GM18873 (cell line): Measurements from ENCODE around the gene MACROD2.
"Not testable (repeated sequence)": the region's sequence is repeated elsewhere in the genome, so short reads cannot be mapped to it uniquely, and the experiment has no call there.

Source experiments
- ATAC-seq: cut with Tn5 transposase; IDR thresholded peaks from one replicate; pipeline ENCODE4 v1.9.1; 2021; ENCODE audit warnings: mild to moderate bottlenecking, moderate library complexity, moderate number of reproducible peaks; ENCODE audit not compliant: unreplicated experiment, low FRiP score

Gene MACROD2

GRCh38 chr20:14446446-14446845 is 451.1 kb downstream of the MACROD2 start:
- no peak for ATAC-seq

- no peak for ATAC-seq
Observed at GRCh38 chr20:14449323-14449722, 454.0 kb downstream of the MACROD2 start.

GRCh38 chr20:14450256-14450655 is 454.9 kb downstream of the MACROD2 start:
- no peak for ATAC-seq

GRCh38 chr20:14451458-14451857 is 456.1 kb downstream of the MACROD2 start:
- no peak for ATAC-seq

GRCh38 chr20:14453259-14453658 is 457.9 kb downstream of the MACROD2 start:
- ATAC-seq, result no peak

GRCh38 chr20:14454296-14454695 is 459.0 kb downstream of the MACROD2 start:
- no peak for ATAC-seq

GRCh38 chr20:14467104-14467827 is 471.9 kb downstream of the MACROD2 start:
- not testable (repeated sequence) for ATAC-seq

GRCh38 chr20:14470231-14470899 is 475.0 kb downstream of the MACROD2 start:
- no peak for ATAC-seq

GRCh38 chr20:14470977-14471661 is 475.8 kb downstream of the MACROD2 start:
- no peak for ATAC-seq

GRCh38 chr20:14477125-14477524 is 481.8 kb downstream of the MACROD2 start:
- no peak for ATAC-seq

GRCh38 chr20:14478126-14478525 is 482.8 kb downstream of the MACROD2 start:
- ATAC-seq, result no peak

- no peak for ATAC-seq
Observed at GRCh38 chr20:14481863-14482262, 486.5 kb downstream of the MACROD2 start.

GRCh38 chr20:14488212-14488611 is 492.9 kb downstream of the MACROD2 start:
- no peak for ATAC-seq

- no peak for ATAC-seq
Observed at GRCh38 chr20:14488756-14489479, 493.6 kb downstream of the MACROD2 start.

- no peak for ATAC-seq
Observed at GRCh38 chr20:14489544-14489943, 494.2 kb downstream of the MACROD2 start.

- no peak for ATAC-seq
Observed at GRCh38 chr20:14491436-14491835, 496.1 kb downstream of the MACROD2 start.

- ATAC-seq, result no peak
Observed at GRCh38 chr20:14493408-14493807, 498.1 kb downstream of the MACROD2 start.

- ATAC-seq, result no peak
Observed at GRCh38 chr20:14494355-14494754, 499.0 kb downstream of the MACROD2 start.

GRCh38 chr20:14495066-14495465 is 499.8 kb downstream of the MACROD2 start:
- ATAC-seq, result no peak

- no peak for ATAC-seq
Observed at GRCh38 chr20:14497004-14497403, 501.7 kb downstream of the MACROD2 start.

- ATAC-seq, result no peak
Observed at GRCh38 chr20:14498772-14499171, 503.5 kb downstream of the MACROD2 start.
